Activated B cell treated with CpG ODN at 0.5 μM for 24 hours (primary cell): ENCODE measurements around the gene NEAT1. TPM values are rescaled to one million over a fixed set of nuclear protein-coding genes. Genes with fewer than 3 reads are reported as not detected.

ENCODE experiments used
- ATAC-seq: fragments of 200-7000 bp; cut with Tn5 transposase; one replicate; pipeline ENCODE4 v1.10.0; 2021; ENCODE audit warnings: low read depth, mild to moderate bottlenecking, moderate library complexity
- CTCF ChIA-PET: fragments of 350-600 bp; sonication (Branson Sonifier 250); formaldehyde crosslinking; loops from one replicate; lab custom pipeline; 2021; ENCODE audit warnings: antibody characterized with exemption; lab: Charles Lee
- POLR2A ChIA-PET: fragments of 350-600 bp; sonication (Branson Sonifier 250); formaldehyde crosslinking; loops from one replicate; lab custom pipeline; 2021; ENCODE audit warnings: antibody characterized with exemption; lab: Charles Lee
- DNase-seq: peaks from one replicate; pipeline ENCODE4 v3.0.0; 2022
- H3K27ac Mint-ChIP-seq: one replicate; pipeline ENCODE4 v1.8.0; 2020; ENCODE audit warnings: mixed read lengths
- H3K27me3 Mint-ChIP-seq: one replicate; pipeline ENCODE4 v1.8.0; 2021; ENCODE audit warnings: mixed read lengths
- H3K36me3 Mint-ChIP-seq: one replicate; pipeline ENCODE4 v1.8.0; 2021; ENCODE audit warnings: low read depth, mixed read lengths
- H3K4me1 Mint-ChIP-seq: one replicate; pipeline ENCODE4 v1.8.0; 2021; ENCODE audit warnings: mixed read lengths
- H3K4me3 Mint-ChIP-seq: one replicate; pipeline ENCODE4 v1.8.0; 2020; ENCODE audit warnings: mild to moderate bottlenecking, mixed read lengths
- H3K9me3 Mint-ChIP-seq: one replicate; pipeline ENCODE4 v1.8.0; 2020; ENCODE audit warnings: mixed read lengths
- intact Hi-C: fragments of 100-400 bp; cut with micrococcal nuclease; formaldehyde crosslinking; loops from one replicate; pipeline ENCODE4 v1.15.1; 2024
- total RNA-seq: library from RNA; stranded (reverse); gene quantifications from 2 replicates; pipeline ENCODE4 v1.2.3, GENCODE V29; 2022
- TF ChIP-seq, protein P1 (sequence below): fragments of 200-600 bp; IDR thresholded peaks from one replicate; pipeline ENCODE4 v1.8.0; 2022; ENCODE audit warnings: antibody characterized with exemption, mild to moderate bottlenecking

The NEAT1 gene
- total RNA-seq, 1 donor from 2014 or later: 699 TPM

DNA sequence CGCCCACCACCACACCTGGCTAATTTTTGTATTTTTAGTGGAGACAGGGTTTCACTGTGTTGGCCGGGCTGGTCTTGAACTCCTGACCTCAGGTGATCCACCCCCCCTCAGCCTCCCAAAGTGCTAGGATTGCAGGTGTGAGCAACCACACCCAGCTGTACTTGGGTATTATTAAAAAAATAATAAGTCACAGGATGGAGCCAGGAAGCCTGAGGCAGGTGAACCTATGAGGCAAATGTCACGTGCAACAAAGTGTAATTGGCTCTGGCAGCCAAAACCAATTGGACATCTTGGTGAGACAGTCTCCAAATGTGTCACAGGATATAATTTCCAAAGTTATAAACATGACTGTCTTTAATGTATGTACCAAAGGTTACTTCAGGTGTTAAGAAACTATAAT lies 52.3 kb downstream of the NEAT1 start:
- H3K36me3 Mint-ChIP-seq: peaks cover 4% of the 10 kb centered on the region
- TF ChIP-seq, protein P1, sequence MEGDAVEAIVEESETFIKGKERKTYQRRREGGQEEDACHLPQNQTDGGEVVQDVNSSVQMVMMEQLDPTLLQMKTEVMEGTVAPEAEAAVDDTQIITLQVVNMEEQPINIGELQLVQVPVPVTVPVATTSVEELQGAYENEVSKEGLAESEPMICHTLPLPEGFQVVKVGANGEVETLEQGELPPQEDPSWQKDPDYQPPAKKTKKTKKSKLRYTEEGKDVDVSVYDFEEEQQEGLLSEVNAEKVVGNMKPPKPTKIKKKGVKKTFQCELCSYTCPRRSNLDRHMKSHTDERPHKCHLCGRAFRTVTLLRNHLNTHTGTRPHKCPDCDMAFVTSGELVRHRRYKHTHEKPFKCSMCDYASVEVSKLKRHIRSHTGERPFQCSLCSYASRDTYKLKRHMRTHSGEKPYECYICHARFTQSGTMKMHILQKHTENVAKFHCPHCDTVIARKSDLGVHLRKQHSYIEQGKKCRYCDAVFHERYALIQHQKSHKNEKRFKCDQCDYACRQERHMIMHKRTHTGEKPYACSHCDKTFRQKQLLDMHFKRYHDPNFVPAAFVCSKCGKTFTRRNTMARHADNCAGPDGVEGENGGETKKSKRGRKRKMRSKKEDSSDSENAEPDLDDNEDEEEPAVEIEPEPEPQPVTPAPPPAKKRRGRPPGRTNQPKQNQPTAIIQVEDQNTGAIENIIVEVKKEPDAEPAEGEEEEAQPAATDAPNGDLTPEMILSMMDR: no peak

DNA sequence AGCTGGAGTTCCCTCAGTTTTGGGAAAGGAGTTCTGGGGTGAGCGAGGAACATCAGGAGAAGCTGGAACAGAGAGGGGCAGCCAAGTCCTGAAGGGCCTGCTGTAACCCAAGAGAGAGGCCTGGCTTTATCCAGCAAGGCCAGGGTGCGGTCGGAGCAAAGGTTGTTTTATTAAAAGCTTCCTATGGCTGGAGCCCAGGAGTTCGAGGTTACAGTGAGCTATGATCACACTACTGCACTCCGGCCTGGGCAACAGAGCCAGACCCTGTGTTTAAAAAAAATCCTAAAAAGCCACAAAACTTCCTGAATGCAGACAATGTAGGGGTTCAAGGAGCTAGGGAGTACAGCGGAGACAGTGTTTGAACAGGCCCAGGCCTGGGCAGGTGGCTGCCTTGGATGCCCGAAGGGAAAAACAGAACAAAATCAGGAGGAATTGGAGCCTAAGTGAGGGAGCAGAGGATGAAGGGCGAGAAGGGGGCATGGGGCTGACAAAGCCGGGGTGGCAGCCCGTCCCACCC lies 54.1 kb downstream of the NEAT1 start:
- peak overlapping the region; percentile 93 for H3K27ac Mint-ChIP-seq
- intact Hi-C loops: loop anchor here (1.0 to 2.0 kb wide), 4 partner anchors 12 to 94 kb away; partner anchors contain the start of gene SLC25A45
- peaks cover 4% of the 10 kb centered on the region for H3K36me3 Mint-ChIP-seq
- peaks cover 29% of the 10 kb centered on the region for H3K4me1 Mint-ChIP-seq
- CTCF ChIA-PET: interaction anchor here (0.9 to 1.0 kb wide), 2 partner anchors 54 to 61 kb away, joined by 3 read pairs; partner anchors contain the start of gene NEAT1
- no peaks in the 10 kb centered on the region for H3K27me3 Mint-ChIP-seq
- POLR2A ChIA-PET: interaction anchor here (0.7 to 25.9 kb wide), 17 partner anchors 12 to 111 kb away, joined by 3 to 1949 read pairs (median 10); partner anchors contain the start of genes MALAT1, NEAT1 and SLC25A45
- DNase-seq (no peak), ATAC-seq (no peak)
- TF ChIP-seq, protein P1: no peak
- peak overlapping the region; percentile 96 for H3K4me3 Mint-ChIP-seq
- no peaks in the 10 kb centered on the region for H3K9me3 Mint-ChIP-seq

More for the DNA sequence above, 52.3 kb downstream of the NEAT1 start:
- H3K9me3 Mint-ChIP-seq: no peaks in the 10 kb centered on the region
- H3K27ac Mint-ChIP-seq: peak overlapping the region; percentile 50
- ATAC-seq (no peak), DNase-seq (no peak)
- H3K4me1 Mint-ChIP-seq: peaks cover 40% of the 10 kb centered on the region
- peak overlapping the region; percentile 2 for H3K4me3 Mint-ChIP-seq
- ChIA-PET POLR2A (interaction anchor here (1.1 to 25.9 kb wide), 4 partner anchors 20 to 213 kb away, joined by 3 to 1949 read pairs (median 164); partner anchors contain the start of genes MALAT1, NEAT1 and POLA2), CTCF (interaction anchor here (1.7 kb wide), 1 partner anchor 59 kb away, joined by 5 read pairs; no protein-coding TSS in a partner anchor)
- no peaks in the 10 kb centered on the region for H3K27me3 Mint-ChIP-seq
- intact Hi-C loops: no loop called here

DNA sequence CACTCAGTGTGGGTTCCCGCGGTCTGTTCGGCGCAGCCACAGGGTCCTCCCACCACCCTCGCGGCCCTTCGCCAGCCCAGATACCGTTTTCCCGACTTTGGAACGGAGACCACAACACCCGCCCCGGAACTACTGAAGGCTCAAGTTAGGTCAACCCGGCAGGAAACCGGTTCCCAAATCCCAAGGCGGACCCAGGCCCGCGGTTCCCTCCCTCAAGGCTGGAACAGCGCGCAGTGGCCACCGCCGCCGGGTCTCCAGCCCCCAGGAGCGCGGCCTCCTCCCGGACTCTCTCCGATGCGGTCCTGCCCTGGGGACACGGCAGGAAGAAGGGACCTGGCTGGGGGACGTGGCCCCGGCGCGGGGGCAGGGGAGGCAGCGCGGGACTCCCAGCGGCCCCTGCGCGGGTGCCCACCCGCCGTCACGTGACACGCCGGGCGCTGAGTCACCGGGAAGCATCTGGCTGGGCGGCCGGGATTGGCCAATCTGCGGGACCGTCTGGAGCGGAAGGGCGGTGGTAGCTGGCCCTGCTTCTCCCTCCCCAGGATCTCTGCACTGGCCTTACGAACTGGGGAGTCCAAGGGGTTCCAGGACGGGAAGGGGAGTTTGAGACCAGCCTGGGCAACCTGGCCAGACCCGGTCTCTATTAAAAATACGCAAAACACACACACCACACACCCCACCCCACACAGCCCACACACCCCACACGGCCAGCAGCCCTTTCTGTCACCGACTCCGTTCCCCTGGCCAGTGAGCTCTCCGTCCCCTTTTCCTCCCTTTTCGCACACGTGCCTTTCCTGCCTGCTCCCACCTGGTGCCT lies 54.8 kb downstream of the NEAT1 start:
- DNase-seq (peak; percentile 92), ATAC-seq (peak; percentile 86)
- ChIA-PET CTCF (interaction anchor here (0.7 to 1.5 kb wide), 4 partner anchors 16 to 55 kb away, joined by 3 to 5 read pairs (median 3); partner anchors contain the start of gene NEAT1), POLR2A (interaction anchor here (0.6 to 25.9 kb wide), 21 partner anchors 8 to 234 kb away, joined by 3 to 1949 read pairs (median 9); partner anchors contain the start of genes MALAT1, NEAT1 and SLC25A45)
- Mint-ChIP-seq H3K4me1 (peaks cover 24% of the 10 kb centered on the region), H3K9me3 (no peaks in the 10 kb centered on the region), H3K36me3 (peaks cover 4% of the 10 kb centered on the region), H3K4me3 (peak overlapping the region; percentile 96), H3K27me3 (no peaks in the 10 kb centered on the region), H3K27ac (peak overlapping the region; percentile 99)
- intact Hi-C loops: loop anchor here (1.0 to 2.0 kb wide), 4 partner anchors 11 to 95 kb away; partner anchors contain the start of gene SLC25A45
- TF ChIP-seq, protein P1: no peak

DNA sequence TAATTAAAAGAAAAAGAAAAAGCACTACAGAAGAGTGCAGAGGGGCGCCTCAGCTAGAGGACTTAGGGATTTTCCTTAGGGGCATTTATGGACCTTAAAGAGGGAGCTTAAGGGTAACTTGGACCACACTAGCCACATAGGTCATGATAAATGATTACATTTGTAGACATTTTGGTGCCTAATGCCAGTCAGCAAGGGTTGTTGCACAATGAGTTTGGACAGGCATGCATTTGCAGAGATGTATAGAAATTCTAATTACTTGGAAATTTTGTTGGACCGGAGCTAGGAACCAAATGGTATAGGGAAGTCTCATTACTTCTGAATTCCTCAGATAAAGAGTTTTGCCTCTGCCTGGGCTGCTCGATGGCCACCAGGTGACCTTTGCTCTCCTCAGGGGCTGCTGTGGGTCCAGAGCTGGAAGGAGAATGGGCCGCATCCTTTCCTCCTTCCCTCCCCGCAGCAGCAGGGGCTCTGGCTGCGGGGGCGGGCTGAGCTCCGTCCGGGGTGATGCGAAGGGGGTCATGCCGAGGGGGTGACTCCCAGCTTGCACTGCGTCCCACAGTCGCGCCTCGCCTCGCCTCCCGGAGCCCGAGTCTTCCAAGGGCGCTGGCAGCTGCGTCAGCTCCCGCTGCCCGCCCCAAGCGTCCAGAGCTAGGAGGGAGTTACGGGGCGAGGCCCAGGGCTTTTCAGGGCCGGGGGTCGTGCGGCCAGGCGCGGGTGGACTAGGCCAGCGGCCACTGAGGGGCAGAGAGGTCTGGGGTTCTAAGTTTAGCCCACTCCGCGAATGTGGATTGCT lies 56.0 kb downstream of the NEAT1 start:
- intact Hi-C loops: no loop called here
- Mint-ChIP-seq H3K9me3 (no peaks in the 10 kb centered on the region), H3K4me1 (peaks cover 17% of the 10 kb centered on the region), H3K36me3 (peaks cover 4% of the 10 kb centered on the region), H3K4me3 (no peak overlapping the region), H3K27me3 (no peaks in the 10 kb centered on the region), H3K27ac (no peak overlapping the region)
- TF ChIP-seq, protein P1: no peak
- ChIA-PET CTCF (interaction anchor here (0.8 to 1.9 kb wide), 7 partner anchors 9 to 100 kb away, joined by 3 to 13 read pairs (median 3); partner anchors contain the start of gene MALAT1), POLR2A (interaction anchor here (0.6 to 25.9 kb wide), 17 partner anchors 14 to 161 kb away, joined by 3 to 1949 read pairs (median 9); partner anchors contain the start of genes MALAT1, NEAT1 and SLC25A45)
- ATAC-seq (no peak), DNase-seq (no peak)
